Mammary epithelial cell (primary cell): ENCODE results near the gene DLG1.

Experiments used
- CTCF ChIP-seq, 2 donors: IDR thresholded peaks in 1 of 2; conservative IDR thresholded peaks in 1 of 2; 2 replicates each; pipeline ENCODE4 v1.5.1; 2011 to 2012; ENCODE audit warnings: inconsistent platforms in 2 of 2, low read length in 2 of 2, mild to moderate bottlenecking in 2 of 2, control low read depth in 1 of 2, low read depth in 1 of 2; ENCODE audit not compliant: insufficient read depth in 1 of 2; ENCODE audit errors: extremely low read depth in 1 of 2
- EZH2 ChIP-seq: IDR thresholded peaks from 2 replicates; pipeline ENCODE4 v1.6.1; 2012; ENCODE audit warnings: low read length, inconsistent platforms, borderline replicate concordance

- TF ChIP-seq CTCF (conservative IDR thresholded peaks at IDR 0.05 in 1 of 2, IDR thresholded peaks at IDR 0.05 in 1 of 2; ENCODE audit: extremely low read depth in 1 of 2, insufficient read depth in 1 of 2, low read depth in 1 of 2, low read length in 2 of 2): no peak
- TF ChIP-seq EZH2: no peak
Measured at GRCh38 chr3:197022405-197023231, 275.8 kb downstream of the DLG1 start.
